G401.6 (cell line): ENCODE results near the gene ITGB3.

ENCODE experiments used
- FAIRE-seq: peaks from 2 replicates; lab custom pipeline; 2012; peaks lifted over from hg19 to GRCh38; lab: Jason Lieb, UNC

The ITGB3 gene

DNA sequence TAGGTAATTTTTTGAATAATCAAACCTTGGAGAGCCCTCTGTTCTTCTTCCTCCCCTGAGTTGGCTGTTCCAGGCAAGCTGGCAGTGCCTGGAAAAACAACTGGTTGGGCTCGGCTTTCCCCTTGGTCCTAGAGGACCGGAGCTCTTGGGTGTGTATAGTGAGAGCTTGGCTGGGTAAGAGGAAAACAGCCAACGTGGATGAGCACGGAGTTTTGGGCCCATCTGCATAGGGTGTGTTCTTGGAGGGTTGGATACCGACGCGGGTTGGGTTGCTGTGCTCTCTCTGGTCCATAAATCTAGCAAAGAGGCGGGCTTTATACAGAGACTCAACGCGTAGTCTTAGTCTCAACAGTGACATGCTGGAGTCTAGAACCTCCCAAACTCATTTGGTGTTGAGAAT lies 23.2 kb downstream of the ITGB3 start:
- FAIRE-seq, result no peak

DNA sequence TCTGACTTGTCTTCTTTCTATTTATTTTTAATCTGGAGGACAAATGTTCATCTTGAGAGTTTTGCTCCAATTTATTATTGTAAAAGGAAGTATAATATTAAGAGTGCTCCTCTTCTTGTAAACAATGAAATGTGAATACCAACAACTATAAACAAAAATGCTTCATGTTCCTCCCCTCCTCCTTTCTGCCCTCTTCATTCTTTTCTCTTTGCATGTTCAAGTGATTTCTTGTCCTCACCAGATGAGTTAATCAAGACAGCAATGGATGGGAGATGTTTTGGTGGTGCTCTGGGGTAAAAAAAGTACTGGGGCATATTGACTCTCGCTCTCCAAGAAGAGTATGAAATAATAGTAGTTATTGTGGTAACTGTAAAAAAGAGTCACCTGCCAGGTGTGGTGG lies 24.3 kb downstream of the ITGB3 start:
- FAIRE-seq, result no peak

DNA sequence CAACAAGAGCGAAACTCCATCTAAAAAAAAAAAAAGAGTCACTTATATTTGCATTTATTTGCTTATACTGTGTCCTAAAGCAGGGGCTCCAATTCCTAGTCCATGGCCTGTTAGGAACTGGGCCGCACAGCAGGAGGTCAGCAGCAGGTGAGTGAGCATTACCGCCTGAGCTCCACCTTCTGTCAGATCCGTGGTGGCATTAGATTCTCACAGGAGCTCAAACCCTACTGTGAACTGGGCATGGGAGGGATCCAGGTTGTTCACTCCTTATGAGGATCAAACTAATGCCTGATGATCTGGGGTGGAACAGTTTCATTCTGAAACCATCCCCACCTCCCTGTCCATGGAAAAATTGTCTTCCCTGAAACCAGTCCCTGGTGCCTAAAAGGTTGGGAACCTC lies 24.9 kb downstream of the ITGB3 start:
- FAIRE-seq, result no peak

DNA sequence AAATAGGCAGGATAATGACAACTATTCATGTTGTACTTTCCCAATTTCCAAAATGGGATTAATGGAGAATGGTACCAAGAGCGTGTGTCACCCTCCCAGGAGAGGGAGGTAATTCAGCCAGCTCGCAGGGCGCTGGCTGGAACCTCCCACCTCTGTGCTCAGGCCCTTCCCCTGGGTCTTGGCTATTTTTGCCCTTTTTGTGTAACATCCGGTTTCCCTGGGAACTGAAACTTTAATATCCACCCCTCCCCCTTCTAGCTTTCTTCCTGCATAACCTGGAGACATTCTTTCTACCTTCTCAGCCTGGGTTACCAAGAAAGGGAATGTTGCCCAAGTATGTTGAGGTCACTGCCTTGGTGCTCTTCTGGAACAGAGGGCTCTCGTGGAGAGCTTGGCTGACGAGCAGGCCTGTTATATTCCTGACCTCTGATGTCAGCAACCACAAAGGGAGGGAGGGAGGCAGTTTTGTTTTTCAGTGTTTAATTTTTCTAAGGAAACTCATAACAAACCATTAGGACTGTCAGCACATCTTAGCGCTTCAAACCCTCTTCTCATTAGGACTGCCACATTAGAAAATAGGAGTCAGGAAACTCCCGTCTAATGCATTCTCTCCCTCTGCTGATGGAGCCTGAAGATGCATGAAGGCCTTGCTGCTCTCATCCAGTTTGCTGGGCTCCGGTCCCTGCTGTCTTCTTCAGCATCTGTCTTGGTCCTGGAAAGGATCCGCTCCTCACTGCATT lies 25.6 kb downstream of the ITGB3 start:
- FAIRE-seq, result no peak

DNA sequence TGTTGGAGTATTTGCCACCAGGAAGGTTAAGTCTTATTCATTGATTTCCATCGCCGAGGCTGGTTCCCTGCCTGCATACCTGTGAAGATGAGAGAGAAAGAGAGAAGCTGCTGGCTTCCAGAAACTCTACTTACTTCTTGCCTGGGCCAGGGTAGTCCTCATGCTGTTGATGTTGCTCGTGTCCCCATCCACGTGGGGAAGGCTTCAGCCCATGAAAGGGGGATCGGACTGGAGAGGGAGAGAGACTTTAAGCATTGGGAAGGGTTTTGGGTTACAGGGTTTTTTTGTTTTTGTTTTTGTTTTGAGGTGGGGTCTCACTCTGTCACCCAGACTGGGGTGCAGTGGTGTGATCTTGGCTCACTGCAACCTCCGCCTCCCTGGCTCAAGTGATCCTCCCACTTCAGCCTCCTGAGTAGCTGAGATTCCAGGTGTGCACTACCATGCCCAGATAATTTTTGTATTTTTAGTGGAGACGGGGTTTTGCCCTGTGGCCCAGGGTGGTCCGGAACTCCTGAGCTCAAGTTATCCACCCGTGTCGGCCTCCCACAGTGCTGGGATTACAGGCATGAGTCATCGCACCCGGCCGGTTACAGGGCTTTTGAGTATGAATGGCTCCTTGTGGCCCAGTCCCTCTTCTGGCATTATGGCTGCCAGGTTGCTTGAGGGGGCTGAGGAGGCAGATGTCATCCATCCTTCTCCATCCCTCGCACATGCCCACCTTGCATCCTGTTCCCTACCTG lies 26.6 kb downstream of the ITGB3 start:
- FAIRE-seq, result no peak

DNA sequence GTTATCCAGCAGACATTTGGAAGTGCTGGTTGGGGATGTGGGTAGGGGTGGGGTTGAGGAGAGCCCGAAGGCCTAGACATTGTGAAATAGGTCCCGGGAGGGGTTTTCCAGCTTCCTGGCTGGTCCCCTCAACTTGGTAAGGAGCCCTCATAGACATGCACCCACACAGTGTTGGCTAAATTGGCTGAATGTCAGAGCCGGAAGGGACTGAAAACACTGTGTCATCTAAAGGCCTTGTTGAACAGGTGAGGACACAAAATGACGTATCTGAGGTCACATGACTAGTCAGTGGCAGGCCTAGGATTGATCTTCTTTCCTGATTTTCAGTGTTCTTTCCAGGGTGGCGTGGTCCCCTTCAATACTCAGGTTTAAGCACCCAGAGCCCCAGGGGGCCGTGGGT lies 27.6 kb downstream of the ITGB3 start:
- FAIRE-seq, result no peak

DNA sequence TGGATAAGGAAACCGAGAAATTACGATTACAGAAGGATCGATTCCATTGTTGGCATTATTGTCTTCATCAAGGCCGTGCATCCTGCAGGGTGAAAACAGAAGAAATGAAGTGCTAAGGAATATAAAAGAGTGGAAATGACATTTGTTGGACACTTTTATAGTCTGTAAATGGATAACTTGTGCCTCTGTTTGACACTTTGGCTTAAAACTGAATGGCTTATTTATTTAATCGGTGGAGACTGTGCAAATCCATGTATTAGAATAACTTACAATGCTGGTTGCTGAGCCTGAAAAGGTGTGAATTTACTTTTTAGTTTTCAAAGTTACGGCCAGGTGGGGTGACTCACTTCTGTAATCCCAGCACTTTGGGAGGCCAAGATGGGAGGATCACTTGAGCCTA lies 31.4 kb downstream of the ITGB3 start:
- FAIRE-seq, result no peak

DNA sequence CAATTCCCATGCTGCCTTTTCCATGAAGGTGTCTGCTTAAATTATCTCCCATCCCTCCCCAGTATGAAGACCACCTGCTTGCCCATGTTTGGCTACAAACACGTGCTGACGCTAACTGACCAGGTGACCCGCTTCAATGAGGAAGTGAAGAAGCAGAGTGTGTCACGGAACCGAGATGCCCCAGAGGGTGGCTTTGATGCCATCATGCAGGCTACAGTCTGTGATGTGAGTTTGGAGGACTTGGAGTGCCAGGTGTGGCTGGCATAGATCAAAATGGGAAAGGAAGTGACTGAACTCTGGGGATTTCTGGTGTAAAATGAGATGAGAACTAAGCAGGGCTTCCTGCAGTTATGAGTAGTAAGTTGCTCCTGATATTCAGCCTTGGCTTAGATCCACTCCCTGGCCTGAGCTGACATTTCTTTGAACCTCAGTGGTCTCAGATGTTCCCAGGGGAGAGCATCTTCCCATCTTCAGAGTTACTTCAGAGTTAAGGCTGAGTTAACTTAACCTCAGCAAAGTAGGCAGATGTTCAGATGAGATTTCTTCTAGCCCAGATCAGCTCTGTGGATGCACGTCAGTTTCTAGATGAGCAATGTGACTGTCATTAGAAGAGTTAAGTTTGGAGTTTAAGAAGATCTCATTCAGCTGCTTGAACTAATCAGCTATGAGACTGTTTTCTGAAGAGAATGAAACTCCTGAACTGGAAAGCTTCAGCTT lies 32.7 kb downstream of the ITGB3 start:
- no peak for FAIRE-seq

DNA sequence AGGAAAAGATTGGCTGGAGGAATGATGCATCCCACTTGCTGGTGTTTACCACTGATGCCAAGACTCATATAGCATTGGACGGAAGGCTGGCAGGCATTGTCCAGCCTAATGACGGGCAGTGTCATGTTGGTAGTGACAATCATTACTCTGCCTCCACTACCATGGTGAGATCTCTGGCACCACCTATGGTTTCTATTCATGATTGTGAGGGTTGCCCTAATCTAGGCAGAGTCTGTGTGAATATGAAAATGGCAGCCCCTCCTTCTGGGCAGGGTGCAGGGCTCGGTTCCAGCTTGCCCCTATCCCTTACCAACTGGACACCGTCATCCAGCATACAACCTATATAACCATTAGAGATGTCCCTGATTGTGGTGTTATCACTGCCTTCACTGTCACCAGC lies 33.4 kb downstream of the ITGB3 start:
- FAIRE-seq, result no peak

DNA sequence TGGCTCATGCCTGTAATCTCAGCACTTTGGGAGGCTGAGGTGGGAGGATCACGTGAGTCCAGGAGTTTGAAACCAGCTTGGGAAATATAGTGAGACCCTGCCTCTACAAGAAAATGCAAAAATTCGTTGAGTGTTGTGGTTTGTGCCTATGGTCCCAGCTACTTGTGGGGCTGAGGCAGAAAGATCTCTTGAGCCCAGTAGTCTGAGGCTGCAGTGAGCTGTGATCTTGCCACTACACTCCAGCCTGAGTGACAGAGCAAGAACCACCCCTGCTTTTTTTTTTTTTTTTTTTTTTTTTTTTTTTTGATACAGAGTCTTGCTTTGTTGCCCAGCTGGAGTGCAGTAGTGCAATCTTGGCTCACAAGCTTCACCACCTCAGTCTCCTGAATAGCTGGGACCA lies 34.0 kb downstream of the ITGB3 start:
- no peak for FAIRE-seq

DNA sequence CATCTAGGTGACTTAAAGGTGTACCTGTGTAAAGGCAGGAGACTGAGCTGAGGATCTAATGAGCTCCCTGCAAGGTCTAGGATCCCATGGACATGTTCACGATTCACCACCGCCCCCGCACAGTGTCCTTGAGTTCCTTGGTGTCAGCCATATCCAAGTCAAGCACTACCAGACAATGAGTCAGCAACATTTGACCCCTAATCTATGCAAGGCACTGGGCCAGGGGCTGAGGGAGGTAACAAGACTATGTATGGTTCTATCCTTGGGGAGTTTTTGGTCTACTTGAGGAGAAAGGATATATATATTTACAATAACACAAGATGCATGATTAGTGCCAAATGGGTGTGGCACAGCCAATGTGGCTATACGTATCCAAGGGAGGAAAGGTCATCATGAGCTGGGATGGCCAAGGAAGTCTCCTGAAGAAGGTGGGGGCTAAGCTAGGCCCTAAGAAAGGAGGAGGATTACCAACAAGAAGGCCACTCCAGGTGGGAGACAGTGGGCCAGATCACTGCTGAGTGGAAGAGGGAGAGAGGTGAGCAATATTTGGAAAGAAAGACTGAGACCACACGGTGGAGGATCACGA lies 35.0 kb downstream of the ITGB3 start:
- FAIRE-seq, result no peak

DNA sequence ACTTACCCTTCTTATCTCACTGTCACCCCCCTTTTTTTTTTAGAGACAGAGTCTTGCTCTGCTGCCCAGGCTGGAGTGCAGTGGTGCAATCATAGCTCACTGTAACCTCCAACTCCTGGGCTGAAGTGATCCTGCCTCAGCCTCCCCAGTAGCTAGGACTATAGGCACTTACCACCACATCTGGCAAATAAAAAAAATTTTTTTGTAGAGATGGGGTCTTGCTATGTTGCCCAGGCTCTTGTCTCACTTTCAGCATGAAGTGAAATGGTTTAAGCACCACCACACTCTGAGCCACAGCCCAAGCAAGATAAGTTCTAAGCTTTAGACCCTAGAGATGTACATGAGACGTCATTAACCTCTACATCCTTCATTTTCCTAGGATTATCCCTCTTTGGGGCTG lies 35.7 kb downstream of the ITGB3 start:
- no peak for FAIRE-seq

DNA sequence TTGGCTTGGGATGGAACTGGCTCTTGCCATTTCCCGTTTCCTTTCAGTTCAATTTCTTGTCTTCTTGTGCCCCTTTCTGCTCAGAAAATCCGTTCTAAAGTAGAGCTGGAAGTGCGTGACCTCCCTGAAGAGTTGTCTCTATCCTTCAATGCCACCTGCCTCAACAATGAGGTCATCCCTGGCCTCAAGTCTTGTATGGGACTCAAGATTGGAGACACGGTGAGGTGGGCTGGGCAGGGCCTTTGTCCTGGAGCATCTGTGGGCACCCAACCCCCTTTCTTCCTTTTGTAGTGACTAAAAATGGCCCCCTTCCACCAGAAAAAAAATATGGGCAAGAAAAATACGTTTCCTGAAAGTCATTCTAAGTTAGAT lies 37.2 kb downstream of the ITGB3 start:
- no peak for FAIRE-seq

DNA sequence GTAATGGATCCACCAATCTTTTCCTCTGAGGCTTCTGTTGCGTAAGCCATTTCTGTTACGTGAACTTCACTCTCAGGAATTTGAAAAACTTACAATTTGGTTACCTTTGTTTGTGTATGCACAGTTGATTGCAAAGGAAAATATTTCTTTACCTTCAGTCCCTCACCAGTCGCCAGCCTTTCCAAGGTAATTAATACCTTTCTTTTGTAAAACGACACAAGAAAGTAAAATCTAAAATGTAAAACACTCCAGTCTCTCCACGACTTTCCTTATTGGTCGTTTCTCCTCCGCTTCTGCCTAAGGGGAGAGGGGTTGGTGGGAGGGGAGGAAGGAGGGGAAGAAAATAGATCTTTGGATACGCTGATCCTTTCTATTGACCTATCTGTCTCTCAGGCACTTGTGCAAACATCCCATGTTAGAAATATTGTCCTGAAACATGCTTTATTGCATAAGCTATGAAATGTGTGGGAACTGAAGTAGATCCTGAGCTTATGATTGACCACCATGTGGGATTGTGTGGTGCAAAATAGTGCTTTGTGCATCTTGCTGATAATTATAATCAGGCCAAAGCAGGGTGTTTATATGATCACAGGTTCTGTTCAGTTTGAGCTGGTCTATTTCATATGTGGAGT lies 37.7 kb downstream of the ITGB3 start:
- no peak for FAIRE-seq

DNA sequence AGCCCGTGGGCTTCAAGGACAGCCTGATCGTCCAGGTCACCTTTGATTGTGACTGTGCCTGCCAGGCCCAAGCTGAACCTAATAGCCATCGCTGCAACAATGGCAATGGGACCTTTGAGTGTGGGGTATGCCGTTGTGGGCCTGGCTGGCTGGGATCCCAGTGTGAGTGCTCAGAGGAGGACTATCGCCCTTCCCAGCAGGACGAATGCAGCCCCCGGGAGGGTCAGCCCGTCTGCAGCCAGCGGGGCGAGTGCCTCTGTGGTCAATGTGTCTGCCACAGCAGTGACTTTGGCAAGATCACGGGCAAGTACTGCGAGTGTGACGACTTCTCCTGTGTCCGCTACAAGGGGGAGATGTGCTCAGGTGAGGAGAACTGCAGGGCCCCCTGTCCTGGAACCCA lies 38.6 kb downstream of the ITGB3 start:
- no peak for FAIRE-seq

DNA sequence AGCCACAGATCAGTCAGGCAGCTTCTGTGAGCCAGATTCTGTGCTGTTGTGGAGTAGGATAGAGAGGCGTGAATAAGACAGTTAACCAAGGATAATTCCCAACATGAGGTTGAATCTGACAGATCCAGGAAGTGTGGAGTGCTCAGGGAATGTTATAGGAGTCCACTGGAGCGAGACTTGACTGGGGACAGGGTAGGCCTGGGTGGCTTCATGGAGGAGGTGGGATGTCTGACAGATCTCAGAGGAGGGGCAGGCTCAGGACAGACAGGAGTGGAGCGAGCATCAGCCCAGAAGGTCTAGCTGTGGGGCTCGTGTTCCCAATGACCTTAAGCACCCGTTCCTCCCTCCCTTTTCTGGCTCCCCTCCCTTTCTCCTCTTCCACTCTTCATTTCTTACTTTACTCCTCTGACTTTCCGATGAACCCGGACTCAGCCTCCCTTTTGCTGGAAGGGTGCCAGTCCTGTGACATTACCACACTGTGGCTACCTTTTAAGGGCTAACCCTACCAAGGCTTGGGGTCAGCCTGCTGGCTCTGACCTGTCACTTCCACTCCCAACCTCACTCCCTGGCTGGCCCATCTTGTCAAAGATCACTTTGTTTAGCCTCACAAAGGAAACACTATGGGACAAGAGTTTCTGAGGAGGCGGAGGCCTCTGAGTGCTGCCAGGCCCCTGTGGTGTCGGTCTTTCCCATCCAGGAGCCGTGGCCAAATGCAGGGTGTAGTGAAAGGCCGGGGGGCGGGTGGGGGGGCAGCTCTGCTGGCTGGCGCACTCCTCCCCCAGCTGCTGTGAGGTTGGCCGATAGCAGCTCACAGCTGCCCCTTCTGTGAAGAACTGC lies 41.6 kb downstream of the ITGB3 start:
- FAIRE-seq, result no peak

DNA sequence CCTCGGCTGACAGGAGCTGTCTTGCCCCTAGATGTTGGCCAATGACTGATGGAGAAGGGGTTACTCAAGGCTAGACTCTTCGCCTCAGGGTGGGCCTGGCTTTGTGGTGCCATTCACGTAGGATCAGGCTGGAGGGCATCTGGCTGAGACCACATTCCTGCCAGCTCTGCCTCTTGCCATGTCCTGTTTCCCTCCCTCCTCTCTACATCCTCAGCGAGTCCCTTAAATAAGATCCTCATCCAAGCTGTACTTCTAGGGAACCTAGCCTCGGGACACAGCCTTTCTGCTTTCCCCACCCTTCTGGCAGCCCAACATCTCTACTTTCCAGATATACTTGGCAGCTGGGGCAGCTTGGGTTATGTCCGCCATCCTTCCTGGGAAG lies 42.2 kb downstream of the ITGB3 start:
- FAIRE-seq, result no peak

DNA sequence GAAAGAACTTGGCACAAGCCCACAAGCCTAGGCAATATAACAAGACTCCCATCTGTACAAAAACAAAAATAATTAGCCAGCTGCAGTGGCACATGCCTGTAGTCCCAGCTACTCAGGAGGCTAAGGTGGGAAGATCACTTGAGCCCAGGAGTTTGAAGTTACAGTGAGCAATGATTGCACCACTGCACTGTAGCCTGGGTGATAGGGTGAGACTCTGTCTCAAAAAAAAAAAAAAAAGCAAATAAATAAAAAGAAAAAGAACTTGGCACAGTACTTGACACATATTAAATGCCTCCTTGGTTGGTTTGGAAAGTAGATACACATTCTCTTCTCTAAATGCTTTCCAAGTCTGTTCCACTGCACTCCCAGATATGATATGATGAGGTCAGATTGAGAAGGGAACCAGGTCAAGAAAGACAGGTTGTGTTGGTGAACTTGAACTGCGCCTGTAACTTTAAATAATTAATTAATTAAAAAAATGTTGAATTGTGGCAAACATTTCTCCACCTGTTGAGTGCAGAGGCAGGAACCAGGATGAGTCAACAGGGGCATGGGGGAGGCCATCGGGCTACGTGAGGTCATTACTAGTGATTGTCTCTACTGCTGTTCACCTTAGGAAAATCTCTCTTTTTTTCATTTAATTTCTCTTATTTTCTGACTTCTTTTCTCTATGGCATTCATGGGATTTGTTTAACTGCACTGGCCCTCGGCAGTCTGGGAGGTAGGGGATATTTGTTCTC lies 44.2 kb downstream of the ITGB3 start:
- FAIRE-seq, result no peak

DNA sequence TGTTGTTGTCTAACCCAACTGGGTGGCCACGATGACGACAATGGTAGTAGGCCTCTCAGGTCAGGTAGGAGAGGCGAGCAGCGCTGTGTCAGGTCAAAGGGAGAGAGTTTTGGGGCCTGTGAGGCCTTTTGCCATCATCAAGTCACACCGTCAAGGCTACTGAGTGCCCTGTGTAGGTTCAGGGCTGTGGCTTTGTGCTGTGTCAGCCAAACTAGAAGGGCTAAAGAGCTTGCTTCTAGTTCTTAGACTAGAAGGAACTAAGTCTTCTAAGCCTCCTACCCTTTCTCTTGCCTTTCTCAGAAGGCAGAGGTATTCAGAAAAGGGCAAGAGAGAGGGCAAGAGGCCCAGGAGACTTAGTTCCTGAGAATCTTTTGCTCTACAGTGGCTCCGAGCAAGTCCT lies 45.1 kb downstream of the ITGB3 start:
- no peak for FAIRE-seq

DNA sequence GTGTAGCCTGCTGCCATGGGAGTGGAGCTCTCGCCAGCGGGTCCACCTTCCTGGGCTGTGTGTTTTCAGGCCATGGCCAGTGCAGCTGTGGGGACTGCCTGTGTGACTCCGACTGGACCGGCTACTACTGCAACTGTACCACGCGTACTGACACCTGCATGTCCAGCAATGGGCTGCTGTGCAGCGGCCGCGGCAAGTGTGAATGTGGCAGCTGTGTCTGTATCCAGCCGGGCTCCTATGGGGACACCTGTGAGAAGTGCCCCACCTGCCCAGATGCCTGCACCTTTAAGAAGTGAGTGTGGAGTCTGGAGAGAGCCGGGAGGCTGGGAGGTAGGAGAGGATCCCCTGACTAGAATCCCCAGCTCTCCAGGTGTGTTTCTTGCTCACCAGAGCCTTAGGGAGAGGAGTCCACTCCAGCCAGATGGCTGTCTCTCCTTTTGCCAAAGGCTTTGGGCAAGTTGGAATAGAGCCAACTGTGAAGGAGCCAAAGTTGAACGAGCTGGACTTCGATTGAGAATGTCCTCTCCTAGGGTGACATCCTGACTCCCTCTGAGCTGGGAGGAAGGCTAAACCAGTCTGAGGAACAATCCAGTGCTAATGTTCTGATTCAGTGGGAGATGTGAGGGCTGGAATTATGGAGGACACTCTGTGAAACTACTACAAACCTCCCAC lies 45.7 kb downstream of the ITGB3 start:
- FAIRE-seq, result no peak

DNA sequence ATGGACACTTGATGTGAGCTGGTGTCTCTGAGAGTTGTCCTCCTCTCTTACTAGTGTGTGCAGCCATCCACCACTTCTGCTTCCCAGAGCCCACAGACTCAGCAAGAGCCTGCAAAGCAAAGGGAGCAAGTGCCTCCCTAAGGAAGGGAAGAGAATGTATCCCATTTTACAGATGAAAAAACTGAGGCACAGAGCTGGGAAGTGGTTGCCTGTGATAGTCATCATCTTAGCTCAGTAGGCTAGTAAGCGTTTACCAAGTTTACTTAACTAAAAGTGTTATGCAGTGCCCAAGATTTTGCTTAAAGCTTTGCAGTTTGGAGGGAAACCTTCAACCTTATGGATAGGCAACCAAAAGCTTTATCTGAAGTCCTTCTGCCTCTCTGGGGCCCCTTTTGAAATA lies 47.1 kb downstream of the ITGB3 start:
- no peak for FAIRE-seq
